ENCODE measurements around the gene BCL2.

The BCL2 gene

DNA sequence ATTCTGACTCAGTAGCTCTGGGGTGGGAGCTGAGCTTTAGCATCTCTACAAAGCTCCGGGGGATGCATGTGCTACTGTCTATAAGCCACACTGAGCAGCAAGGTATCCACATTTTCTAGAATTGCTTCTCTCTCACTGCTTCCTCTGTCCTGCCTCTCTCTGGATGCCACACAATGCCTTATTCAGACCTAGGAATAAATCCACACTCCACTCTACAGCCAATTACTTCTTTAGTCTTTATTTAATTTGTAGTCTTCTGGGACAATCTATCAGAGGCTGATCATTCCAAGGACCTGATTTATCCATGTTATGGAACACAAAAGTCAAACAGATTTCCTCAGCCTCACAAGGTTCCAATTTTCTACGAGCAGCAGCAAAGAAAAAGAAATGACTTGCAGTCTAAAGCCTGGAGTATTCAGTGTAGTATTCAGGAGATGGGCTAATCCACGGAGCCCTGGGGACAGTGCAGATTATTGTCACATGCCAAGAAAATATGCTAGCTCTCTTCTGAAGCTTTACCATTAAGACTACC lies 4.4 kb downstream of the BCL2 start:
- Histone ChIP-seq H3K4me3 (ENCODE audit: low read depth, low read length) (no peak overlapping the region), H3K27me3 (ENCODE audit: insufficient read depth, low read length) (peaks cover 13% of the 10 kb centered on the region), H2AFZ (ENCODE audit: insufficient read depth, low read length, poor library complexity) (no peak overlapping the region), H4K8ac (ENCODE audit: low read depth, low read length) (no peak overlapping the region), H4K12ac (ENCODE audit: low read depth, low read length) (no peak overlapping the region), H3K36me3 (ENCODE audit: control insufficient read depth in 1 of 2, insufficient read depth in 2 of 2, low read length in 2 of 2) (no peaks in the 10 kb centered on the region), H3K79me1 (ENCODE audit: low read length) (no peaks in the 10 kb centered on the region), H2BK12ac (ENCODE audit: low read length) (no peak overlapping the region), H4K91ac (ENCODE audit: low read depth, low read length) (no peak overlapping the region), H3K4ac (ENCODE audit: low read depth, low read length) (no peak overlapping the region), H3K18ac (ENCODE audit: low read length) (no peak overlapping the region), H3K4me1 (ENCODE audit: control insufficient read depth in 1 of 2, insufficient read depth in 2 of 2, low read length in 2 of 2) (peaks cover 5 to 6% of the 10 kb centered on the region in 2 experiments), H2AK5ac (ENCODE audit: low read length) (no peak overlapping the region), H3K23ac (ENCODE audit: low read length) (no peak overlapping the region), H3K9ac (ENCODE audit: low read length) (no peak overlapping the region), H3K79me2 (ENCODE audit: control insufficient read depth, insufficient read depth, low read length, poor library complexity) (no peaks in the 10 kb centered on the region), H3K14ac (ENCODE audit: low read length) (no peak overlapping the region), H3K4me2 (ENCODE audit: low read length) (no peak overlapping the region), H3K27ac (ENCODE audit: low read depth, low read length) (no peak overlapping the region), H3K9me3 (ENCODE audit: insufficient read depth, low read depth, low read length) (peaks cover 4% of the 10 kb centered on the region), H2BK5ac (ENCODE audit: low read depth, low read length, poor library complexity) (no peak overlapping the region), H2BK120ac (ENCODE audit: insufficient read depth, low read length, poor library complexity) (no peak overlapping the region)
- no CpG with 5 or more reads among the region's 3 CpGs for WGBS (ENCODE audit: extremely low coverage, insufficient coverage, insufficient read length)
- DNase-seq, result no peak

DNA sequence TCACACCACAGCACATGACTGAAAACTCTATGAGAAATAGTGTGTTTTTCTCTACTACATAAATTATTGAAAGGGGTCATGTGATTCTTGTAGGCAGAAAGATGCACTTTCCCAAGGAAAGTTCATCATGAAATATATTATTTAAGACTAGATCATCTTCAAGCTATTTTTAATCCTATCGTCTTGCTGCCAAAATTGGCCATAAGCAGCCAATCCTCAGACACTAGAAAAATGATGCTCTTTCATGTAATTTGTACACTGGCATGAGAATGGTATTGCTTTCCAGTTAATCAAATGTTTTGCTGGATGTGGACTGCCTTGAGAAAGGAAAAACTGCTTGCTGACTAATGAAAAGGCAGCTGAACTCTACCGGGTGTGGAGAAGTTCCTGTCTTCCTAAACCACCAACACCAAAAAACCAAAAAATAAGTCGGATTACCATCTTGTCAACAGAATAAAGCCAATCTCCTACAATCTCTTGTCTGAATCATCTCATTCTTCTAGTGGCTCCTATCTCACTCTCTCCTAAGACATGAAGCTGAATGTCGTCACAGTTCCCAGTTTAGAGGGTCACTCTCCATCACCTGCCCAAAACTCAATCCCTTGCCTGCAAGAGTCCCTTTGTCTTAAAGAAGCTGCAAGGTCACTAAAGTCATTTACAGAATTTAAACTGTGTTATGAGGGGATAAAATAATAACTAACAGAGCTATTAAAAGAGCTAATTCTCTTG lies 5.3 kb downstream of the BCL2 start:
- WGBS (ENCODE audit: extremely low coverage, insufficient coverage, insufficient read length), result no CpG with 5 or more reads among the region's 4 CpGs
- no peak overlapping the region for H4K91ac ChIP-seq (ENCODE audit: low read depth, low read length)
- peaks cover 5 to 6% of the 10 kb centered on the region in 2 experiments for H3K4me1 ChIP-seq (ENCODE audit: control insufficient read depth in 1 of 2, insufficient read depth in 2 of 2, low read length in 2 of 2)
- no peaks in the 10 kb centered on the region for H3K79me1 ChIP-seq (ENCODE audit: low read length)
- H3K4me3 ChIP-seq (ENCODE audit: low read depth, low read length), result no peak overlapping the region
- no peak overlapping the region for H3K9ac ChIP-seq (ENCODE audit: low read length)
- no peak for DNase-seq
- H3K27me3 ChIP-seq (ENCODE audit: insufficient read depth, low read length), result peaks cover 10% of the 10 kb centered on the region
- H2BK12ac ChIP-seq (ENCODE audit: low read length), result no peak overlapping the region
- no peak overlapping the region for H3K14ac ChIP-seq (ENCODE audit: low read length)
- H2AFZ ChIP-seq (ENCODE audit: insufficient read depth, low read length, poor library complexity), result no peak overlapping the region
- no peaks in the 10 kb centered on the region for H3K36me3 ChIP-seq (ENCODE audit: control insufficient read depth in 1 of 2, insufficient read depth in 2 of 2, low read length in 2 of 2)
- no peak overlapping the region for H3K27ac ChIP-seq (ENCODE audit: low read depth, low read length)
- H3K9me3 ChIP-seq (ENCODE audit: insufficient read depth, low read depth, low read length), result peaks cover 4% of the 10 kb centered on the region
- H3K79me2 ChIP-seq (ENCODE audit: control insufficient read depth, insufficient read depth, low read length, poor library complexity), result no peaks in the 10 kb centered on the region
- no peak overlapping the region for H2AK5ac ChIP-seq (ENCODE audit: low read length)
- H3K23ac ChIP-seq (ENCODE audit: low read length), result no peak overlapping the region
- H3K4ac ChIP-seq (ENCODE audit: low read depth, low read length), result no peak overlapping the region
- no peak overlapping the region for H3K4me2 ChIP-seq (ENCODE audit: low read length)
- H3K18ac ChIP-seq (ENCODE audit: low read length), result no peak overlapping the region
- no peak overlapping the region for H2BK5ac ChIP-seq (ENCODE audit: low read depth, low read length, poor library complexity)
- no peak overlapping the region for H4K8ac ChIP-seq (ENCODE audit: low read depth, low read length)
- H4K12ac ChIP-seq (ENCODE audit: low read depth, low read length), result no peak overlapping the region
- H2BK120ac ChIP-seq (ENCODE audit: insufficient read depth, low read length, poor library complexity), result no peak overlapping the region

DNA sequence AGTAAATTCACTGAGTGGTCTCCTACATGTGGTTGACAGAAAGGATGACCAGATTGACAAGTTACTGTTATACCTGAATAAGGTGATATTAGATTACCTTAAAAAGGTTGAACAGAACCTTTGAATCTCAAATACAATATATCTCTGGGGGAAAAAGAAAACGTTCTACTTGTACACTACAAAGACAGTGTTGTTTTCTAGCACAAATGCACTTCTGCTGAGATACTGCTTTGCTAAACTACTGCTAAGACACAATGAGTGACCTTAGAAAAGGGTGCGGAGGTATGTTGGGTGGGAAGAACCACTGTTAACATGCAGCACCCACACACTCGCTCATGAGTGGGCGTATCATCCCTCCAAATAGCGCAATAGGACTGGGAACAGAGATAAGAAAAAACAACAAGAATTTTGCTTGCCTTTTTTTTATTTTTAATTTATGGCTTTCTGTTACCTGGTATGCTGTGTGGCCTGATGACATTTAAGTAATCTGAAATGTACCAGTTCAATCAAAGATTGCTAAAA lies 6.1 kb downstream of the BCL2 start:
- H3K4ac ChIP-seq (ENCODE audit: low read depth, low read length), result no peak overlapping the region
- H3K18ac ChIP-seq (ENCODE audit: low read length), result no peak overlapping the region
- H3K79me1 ChIP-seq (ENCODE audit: low read length), result no peaks in the 10 kb centered on the region
- H2BK120ac ChIP-seq (ENCODE audit: insufficient read depth, low read length, poor library complexity), result no peak overlapping the region
- no peak overlapping the region for H3K4me3 ChIP-seq (ENCODE audit: low read depth, low read length)
- no CpG with 5 or more reads among the region's 5 CpGs for WGBS (ENCODE audit: extremely low coverage, insufficient coverage, insufficient read length)
- H4K8ac ChIP-seq (ENCODE audit: low read depth, low read length), result no peak overlapping the region
- no peak overlapping the region for H2AK5ac ChIP-seq (ENCODE audit: low read length)
- H3K79me2 ChIP-seq (ENCODE audit: control insufficient read depth, insufficient read depth, low read length, poor library complexity), result no peaks in the 10 kb centered on the region
- H3K27me3 ChIP-seq (ENCODE audit: insufficient read depth, low read length), result peaks cover 4% of the 10 kb centered on the region
- H3K36me3 ChIP-seq (ENCODE audit: control insufficient read depth in 1 of 2, insufficient read depth in 2 of 2, low read length in 2 of 2), result no peaks in the 10 kb centered on the region
- H3K23ac ChIP-seq (ENCODE audit: low read length), result no peak overlapping the region
- H3K9ac ChIP-seq (ENCODE audit: low read length), result no peak overlapping the region
- no peak for DNase-seq
- H3K14ac ChIP-seq (ENCODE audit: low read length), result no peak overlapping the region
- H2AFZ ChIP-seq (ENCODE audit: insufficient read depth, low read length, poor library complexity), result no peak overlapping the region
- no peak overlapping the region for H4K12ac ChIP-seq (ENCODE audit: low read depth, low read length)
- peaks cover 4% of the 10 kb centered on the region in 2 experiments for H3K4me1 ChIP-seq (ENCODE audit: control insufficient read depth in 1 of 2, insufficient read depth in 2 of 2, low read length in 2 of 2)
- H3K9me3 ChIP-seq (ENCODE audit: insufficient read depth, low read depth, low read length), result peaks cover 4% of the 10 kb centered on the region
- no peak overlapping the region for H3K4me2 ChIP-seq (ENCODE audit: low read length)
- no peak overlapping the region for H2BK12ac ChIP-seq (ENCODE audit: low read length)
- H4K91ac ChIP-seq (ENCODE audit: low read depth, low read length), result no peak overlapping the region
- no peak overlapping the region for H3K27ac ChIP-seq (ENCODE audit: low read depth, low read length)
- no peak overlapping the region for H2BK5ac ChIP-seq (ENCODE audit: low read depth, low read length, poor library complexity)

DNA sequence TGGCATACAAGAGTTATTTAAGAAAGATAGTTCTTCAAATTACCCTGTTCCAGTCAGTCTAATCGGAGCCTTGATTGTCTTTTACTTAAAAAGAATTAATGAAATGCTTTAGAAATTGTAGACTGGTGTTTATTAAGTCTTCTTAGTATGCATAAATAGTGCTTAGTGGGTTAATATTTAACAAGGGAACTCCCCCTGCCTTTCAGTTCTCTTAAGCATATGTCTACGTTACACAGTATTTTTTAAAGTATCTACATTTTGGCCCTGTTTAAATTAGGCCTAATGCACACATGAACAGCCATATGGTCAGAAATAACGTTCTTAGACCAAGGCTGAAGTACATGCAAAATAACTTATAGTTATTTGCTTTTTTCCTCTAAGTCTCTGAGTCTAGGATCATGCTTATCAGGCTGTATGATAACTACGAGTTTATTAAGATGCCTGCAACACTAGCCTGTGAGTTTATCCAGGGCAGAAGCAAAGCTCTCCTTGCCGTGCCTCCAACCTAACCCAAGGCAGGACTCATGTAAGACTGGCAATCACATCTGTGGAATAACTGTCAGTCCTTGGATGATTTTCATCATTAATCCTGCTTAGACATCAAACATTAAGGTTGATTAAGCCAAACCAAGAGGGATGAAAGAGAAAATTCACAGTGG lies 6.7 kb downstream of the BCL2 start:
- Histone ChIP-seq H2AK5ac (ENCODE audit: low read length) (no peak overlapping the region), H2BK120ac (ENCODE audit: insufficient read depth, low read length, poor library complexity) (no peak overlapping the region), H3K79me2 (ENCODE audit: control insufficient read depth, insufficient read depth, low read length, poor library complexity) (no peaks in the 10 kb centered on the region), H3K23ac (ENCODE audit: low read length) (no peak overlapping the region), H3K18ac (ENCODE audit: low read length) (no peak overlapping the region), H3K9me3 (ENCODE audit: insufficient read depth, low read depth, low read length) (peaks cover under 1% of the 10 kb centered on the region), H4K12ac (ENCODE audit: low read depth, low read length) (no peak overlapping the region), H2AFZ (ENCODE audit: insufficient read depth, low read length, poor library complexity) (no peak overlapping the region), H3K36me3 (ENCODE audit: control insufficient read depth in 1 of 2, insufficient read depth in 2 of 2, low read length in 2 of 2) (no peaks in the 10 kb centered on the region), H3K9ac (ENCODE audit: low read length) (no peak overlapping the region), H3K4me1 (ENCODE audit: control insufficient read depth in 1 of 2, insufficient read depth in 2 of 2, low read length in 2 of 2) (no peaks in the 10 kb centered on the region), H3K4me2 (ENCODE audit: low read length) (no peak overlapping the region), H4K8ac (ENCODE audit: low read depth, low read length) (no peak overlapping the region), H3K4me3 (ENCODE audit: low read depth, low read length) (no peak overlapping the region), H4K91ac (ENCODE audit: low read depth, low read length) (no peak overlapping the region), H3K27me3 (ENCODE audit: insufficient read depth, low read length) (no peaks in the 10 kb centered on the region), H3K14ac (ENCODE audit: low read length) (no peak overlapping the region), H3K79me1 (ENCODE audit: low read length) (no peaks in the 10 kb centered on the region), H3K4ac (ENCODE audit: low read depth, low read length) (no peak overlapping the region), H3K27ac (ENCODE audit: low read depth, low read length) (no peak overlapping the region), H2BK12ac (ENCODE audit: low read length) (no peak overlapping the region), H2BK5ac (ENCODE audit: low read depth, low read length, poor library complexity) (no peak overlapping the region)
- no CpG with 5 or more reads among the region's 5 CpGs for WGBS (ENCODE audit: extremely low coverage, insufficient coverage, insufficient read length)
- no peak for DNase-seq

Measured in trophoblast cell (in vitro differentiated cells and primary cell).